Measurements from ENCODE around the gene NIPSNAP2.
"Not testable (repeated sequence)": the region's sequence is repeated elsewhere in the genome, so short reads cannot be mapped to it uniquely, and the experiment has no call there.

Gene NIPSNAP2

GRCh38 chr7:56003749-56004148 is 39.4 kb downstream of the NIPSNAP2 start:
- no peak for TF ChIP-seq CTCF (IDR thresholded peaks at IDR 0.05; ENCODE audit: low read depth, low read length)
- no peak for DNase-seq (ENCODE audit: low read depth, low spot score)
- in situ Hi-C loops (cut with HindIII; ENCODE audit: low sequenced_read_pairs) = no loop called here
- H3K4me3 ChIP-seq (ENCODE audit: low read depth, low read length) = no peak overlapping the region

GRCh38 chr7:56007167-56007652 is 42.8 kb downstream of the NIPSNAP2 start:
- in situ Hi-C loops (cut with HindIII; ENCODE audit: low sequenced_read_pairs) = no loop called here
- no peak for TF ChIP-seq CTCF (IDR thresholded peaks at IDR 0.05; ENCODE audit: low read depth, low read length)
- DNase-seq (ENCODE audit: low read depth, low spot score) = no peak
- no peak overlapping the region for H3K4me3 ChIP-seq (ENCODE audit: low read depth, low read length)

- no peak for TF ChIP-seq CTCF (IDR thresholded peaks at IDR 0.05; ENCODE audit: low read depth, low read length)
- in situ Hi-C loops (cut with HindIII; ENCODE audit: low sequenced_read_pairs) = no loop called here
- DNase-seq (ENCODE audit: low read depth, low spot score) = no peak
- no peak overlapping the region for H3K4me3 ChIP-seq (ENCODE audit: low read depth, low read length)
These were observed 43.5 kb downstream of the NIPSNAP2 start for GRCh38 chr7:56007891-56008290.

GRCh38 chr7:56009695-56010094 is 45.3 kb downstream of the NIPSNAP2 start:
- DNase-seq (ENCODE audit: low read depth, low spot score) = peak; percentile 44
- H3K4me3 ChIP-seq (ENCODE audit: low read depth, low read length) = no peak overlapping the region
- TF ChIP-seq CTCF (IDR thresholded peaks at IDR 0.05; ENCODE audit: low read depth, low read length) = no peak
- in situ Hi-C loops (cut with HindIII; ENCODE audit: low sequenced_read_pairs) = no loop called here

- H3K4me3 ChIP-seq (ENCODE audit: low read depth, low read length); DNase-seq (ENCODE audit: low read depth, low spot score); in situ Hi-C loops (cut with HindIII; ENCODE audit: low sequenced_read_pairs): not testable (repeated sequence)
These were observed 52.6 kb downstream of the NIPSNAP2 start for GRCh38 chr7:56017015-56017414.

GRCh38 chr7:56019501-56019900 is 55.1 kb downstream of the NIPSNAP2 start:
- no peak for TF ChIP-seq CTCF (IDR thresholded peaks at IDR 0.05; ENCODE audit: low read depth, low read length)
- in situ Hi-C loops (cut with HindIII; ENCODE audit: low sequenced_read_pairs) = no loop called here

GRCh38 chr7:56023500-56023899 is 59.1 kb downstream of the NIPSNAP2 start:
- no peak for DNase-seq (ENCODE audit: low read depth, low spot score)
- in situ Hi-C loops (cut with HindIII; ENCODE audit: low sequenced_read_pairs) = no loop called here
- no peak for TF ChIP-seq CTCF (IDR thresholded peaks at IDR 0.05; ENCODE audit: low read depth, low read length)
- H3K4me3 ChIP-seq (ENCODE audit: low read depth, low read length) = no peak overlapping the region

More at GRCh38 chr7:56019501-56019900, 55.1 kb downstream of the NIPSNAP2 start:
- no peak for DNase-seq (ENCODE audit: low read depth, low spot score)
- H3K4me3 ChIP-seq (ENCODE audit: low read depth, low read length) = no peak overlapping the region

Measured in astrocyte of the spinal cord (primary cell).